Measurements from ENCODE around the gene CHDH.

CHDH gene

GRCh38 chr3:53846851-53847155 lies 584 bp upstream of the CHDH start:
- no peak for DNase-seq

- no peak for DNase-seq
These were observed 412 bp downstream of the CHDH start for GRCh38 chr3:53845881-53846133.

DNA sequence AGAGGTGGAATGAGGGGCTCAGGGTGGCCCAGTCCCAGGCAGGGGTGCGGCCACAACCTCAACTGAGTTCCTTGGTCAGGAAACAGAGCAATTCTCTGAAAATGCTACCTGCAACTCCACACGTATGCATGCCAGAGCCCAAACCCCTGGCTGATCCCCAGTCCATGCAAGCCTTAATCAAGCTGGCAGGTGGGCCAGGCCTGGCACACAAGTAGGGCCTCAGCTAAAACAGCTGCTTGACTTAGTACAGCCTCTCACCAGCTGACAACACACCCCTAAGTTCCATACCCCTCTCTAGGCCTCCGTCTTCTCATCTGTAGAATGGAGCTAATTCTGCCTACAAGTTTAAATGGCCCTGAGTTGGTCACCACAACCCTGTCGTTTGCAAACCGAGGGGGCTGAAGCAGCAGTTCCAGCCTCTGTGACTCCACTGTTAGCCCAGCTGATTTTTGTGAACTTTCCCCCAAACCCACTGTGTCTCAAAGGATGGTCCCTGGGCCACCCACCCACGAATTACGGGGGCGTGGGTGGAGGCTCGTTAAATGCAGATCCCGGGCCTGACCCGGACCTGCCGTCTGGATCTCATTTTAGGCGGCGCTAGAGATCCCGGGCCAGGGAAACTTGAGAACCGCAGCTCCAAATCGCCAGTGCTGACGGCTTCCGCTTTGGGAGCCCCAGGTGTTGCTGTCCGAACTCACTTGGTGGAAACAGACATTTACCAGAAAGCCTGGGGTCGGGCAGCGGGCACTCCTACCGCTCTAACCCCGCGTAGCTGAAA lies 927 bp downstream of the CHDH start:
- DNase-seq = no peak

DNA sequence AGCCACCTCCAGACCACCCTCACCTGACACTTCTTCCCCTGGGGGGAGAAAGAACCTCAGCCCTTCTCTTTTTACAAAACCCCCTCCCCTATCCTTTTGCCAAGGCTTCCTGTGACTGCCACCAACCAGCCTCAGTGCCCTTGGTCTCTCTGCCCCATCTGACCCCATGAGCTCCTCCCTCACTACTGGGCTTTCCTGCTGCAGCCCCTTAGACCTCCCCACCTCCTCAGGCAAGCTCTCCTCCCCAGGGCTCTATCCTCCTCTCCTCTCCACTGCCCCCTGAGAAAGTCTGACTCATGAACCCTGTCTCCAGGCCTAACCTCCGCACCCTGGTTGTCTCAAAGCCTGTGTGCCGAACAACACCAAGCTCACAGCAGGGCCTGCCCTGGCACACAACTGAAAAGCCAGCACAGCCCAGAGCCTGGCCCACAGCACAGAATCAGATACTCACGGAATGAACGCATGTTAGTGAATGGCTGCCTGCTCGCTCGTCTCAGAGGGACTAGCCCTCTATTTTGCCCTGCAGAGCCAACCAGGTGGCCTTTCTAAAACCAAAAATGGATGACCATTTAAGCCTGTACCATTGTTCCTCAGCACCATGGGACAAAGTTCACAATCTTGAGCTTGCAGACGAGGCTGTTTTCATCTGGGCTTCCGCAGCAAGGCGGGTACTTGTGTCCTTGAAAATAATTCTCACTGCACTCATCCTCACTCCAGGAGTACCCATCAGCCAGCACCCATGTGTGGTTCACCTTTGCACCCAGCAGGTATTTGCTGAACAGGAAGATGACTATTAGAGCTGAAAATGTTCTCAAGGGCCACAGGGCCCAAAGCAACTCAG lies 1.7 kb downstream of the CHDH start:
- no peak for DNase-seq

DNA sequence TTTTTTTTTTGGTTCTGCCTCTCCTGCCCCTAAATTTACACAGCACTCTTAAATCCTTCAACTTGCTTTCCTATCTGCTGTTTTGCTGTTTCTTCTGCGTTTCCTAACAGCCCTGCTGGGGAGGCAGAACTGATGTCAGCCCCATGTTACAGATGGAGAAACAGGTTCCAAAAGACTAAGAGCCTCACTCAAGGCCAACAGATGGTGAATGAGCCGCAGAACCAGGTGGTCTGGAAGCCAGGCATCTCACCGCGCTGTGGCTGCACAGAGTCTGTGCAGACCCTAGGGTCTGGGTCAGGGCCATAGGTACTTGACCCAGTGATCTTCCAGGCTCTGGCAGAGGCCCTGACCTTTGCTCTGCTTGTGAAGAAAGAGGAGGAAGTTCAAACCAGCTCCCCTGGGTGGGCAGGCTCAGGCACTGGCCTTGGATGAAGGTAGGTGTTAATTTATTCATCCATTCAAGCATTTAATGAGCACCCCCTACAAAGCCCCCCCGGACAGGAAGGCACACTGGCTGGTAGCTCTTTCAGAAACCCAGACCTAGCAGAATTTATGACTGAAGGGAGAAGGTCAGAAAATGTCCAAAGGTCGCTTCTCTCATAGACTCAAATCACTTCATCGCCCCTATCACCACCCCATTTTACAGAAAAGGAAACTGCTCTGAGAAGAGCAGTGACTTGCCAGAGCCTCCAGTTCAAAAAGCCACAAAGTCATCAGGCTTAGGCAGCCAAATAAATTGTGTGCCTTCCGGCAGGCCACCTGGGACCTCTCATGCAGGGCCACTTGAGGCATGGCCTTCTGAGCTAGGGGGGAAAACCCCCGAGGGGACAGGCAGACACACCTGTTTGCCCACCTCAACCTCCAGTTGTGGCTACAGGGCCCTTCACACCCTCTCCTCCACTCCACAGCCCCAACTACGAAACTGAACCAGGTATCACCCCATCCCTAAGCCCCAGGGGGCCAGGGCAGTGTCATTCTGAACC lies 2.7 kb downstream of the CHDH start:
- no peak for DNase-seq

GRCh38 chr3:53842436-53843194 lies 3.6 kb downstream of the CHDH start:
- DNase-seq = no peak

GRCh38 chr3:53841296-53841695 lies 4.9 kb downstream of the CHDH start:
- DNase-seq = no peak

- DNase-seq = no peak
These were observed 8.9 kb downstream of the CHDH start for GRCh38 chr3:53837331-53837730.

DNA sequence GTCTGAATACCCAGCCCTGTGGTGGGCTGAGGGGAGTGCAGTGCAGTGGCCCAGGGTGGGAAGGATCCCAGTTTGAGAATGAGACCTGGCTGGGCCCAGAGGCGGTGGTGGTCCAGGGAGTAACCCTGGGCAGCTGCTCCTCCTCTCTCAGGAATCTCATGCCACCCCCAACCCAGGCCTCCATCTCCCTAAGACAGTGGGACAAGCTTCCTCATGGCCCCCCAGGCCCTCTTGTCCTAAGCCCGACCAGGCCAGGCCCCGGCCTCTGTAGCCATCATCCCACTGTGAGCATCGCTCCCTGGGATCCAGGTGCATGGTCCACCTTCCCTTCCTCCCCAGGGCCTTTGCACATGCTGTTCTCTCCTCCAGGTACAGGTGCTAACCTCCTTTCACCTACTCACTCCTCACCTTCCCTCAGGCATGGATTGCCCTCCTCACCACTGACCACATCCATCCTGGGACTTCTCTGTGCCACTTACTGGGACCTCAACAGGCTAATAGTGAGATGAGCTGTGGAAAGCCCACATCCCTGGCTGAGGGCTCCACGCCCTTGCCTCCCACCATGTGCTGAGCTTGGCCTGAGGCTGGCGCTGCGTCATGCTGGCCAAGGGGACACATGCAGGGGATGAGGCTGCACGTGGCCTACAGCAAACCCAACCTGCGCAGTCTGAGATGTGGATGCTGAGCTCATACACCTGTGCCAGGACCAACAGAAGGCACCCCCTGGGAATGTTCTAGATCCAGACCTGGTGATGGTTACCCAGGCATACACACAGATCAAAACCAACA lies 9.9 kb downstream of the CHDH start:
- DNase-seq = no peak

GRCh38 chr3:53835257-53835656 lies 11.0 kb downstream of the CHDH start:
- DNase-seq = no peak

GRCh38 chr3:53834429-53835095 lies 11.7 kb downstream of the CHDH start:
- no peak for DNase-seq

GRCh38 chr3:53833700-53834099 lies 12.5 kb downstream of the CHDH start:
- no peak for DNase-seq

- DNase-seq = no peak
These were observed 13.1 kb downstream of the CHDH start for GRCh38 chr3:53833053-53833645.

GRCh38 chr3:53830944-53831343 lies 15.3 kb downstream of the CHDH start:
- DNase-seq = no peak

DNA sequence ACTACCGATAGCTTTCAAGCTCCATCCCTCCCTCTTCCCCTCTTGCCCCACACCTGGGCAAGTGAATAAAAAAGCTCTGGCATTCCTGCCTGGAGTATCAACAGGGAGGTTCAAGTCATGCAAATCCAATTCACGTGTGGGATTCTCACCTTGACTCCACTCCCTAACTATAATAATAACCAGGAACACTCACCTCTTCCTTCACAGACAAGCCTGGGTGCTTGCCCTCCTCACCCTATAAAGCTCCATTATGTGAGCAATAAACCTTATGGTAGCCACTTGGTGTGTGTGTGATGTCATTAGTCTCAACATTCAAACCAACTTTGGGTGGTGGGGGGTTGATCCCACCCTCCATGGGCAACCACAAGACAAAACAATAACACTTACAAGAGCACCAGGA lies 16.6 kb downstream of the CHDH start:
- DNase-seq = no peak

DNA sequence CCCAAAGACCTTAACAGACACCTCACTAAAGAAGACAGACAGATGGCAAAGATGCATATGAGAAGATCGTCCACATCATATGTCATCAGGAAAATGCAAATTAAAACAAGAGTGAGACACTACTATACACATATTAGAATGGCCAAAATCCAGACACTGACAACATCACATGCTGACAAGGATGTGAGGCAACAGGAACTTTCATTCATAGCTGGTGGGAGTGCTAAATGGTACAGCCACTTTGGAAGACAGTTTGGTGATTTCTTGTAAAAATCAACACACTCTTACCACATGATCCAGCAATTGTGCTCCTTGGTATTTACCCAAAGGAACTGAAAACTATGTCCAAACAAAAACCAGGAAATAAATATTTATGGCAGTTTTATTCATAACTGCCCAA lies 17.6 kb downstream of the CHDH start:
- DNase-seq = no peak

- no peak for DNase-seq
These were observed 20.2 kb downstream of the CHDH start for GRCh38 chr3:53826048-53826447.

DNA sequence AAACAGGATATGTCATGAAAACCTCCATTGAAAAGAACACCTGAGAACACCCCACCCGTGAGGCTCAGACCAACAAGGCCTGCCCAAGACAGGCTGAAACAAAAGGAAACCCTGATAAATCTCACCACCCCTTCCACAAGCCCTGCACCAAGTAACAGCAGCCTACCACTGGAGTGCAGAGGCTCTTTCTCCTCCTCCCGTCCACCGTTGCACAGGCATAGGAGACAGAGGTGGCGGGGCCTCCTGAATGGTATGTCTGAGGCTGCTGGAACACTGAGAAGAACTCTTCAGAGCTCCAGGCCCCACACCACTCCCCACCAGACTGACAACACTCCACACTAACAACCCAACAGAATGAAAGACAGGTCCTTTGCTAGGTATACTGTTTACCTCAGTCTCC lies 21.4 kb downstream of the CHDH start:
- DNase-seq = no peak

GRCh38 chr3:53823956-53824657 lies 22.1 kb downstream of the CHDH start:
- DNase-seq = no peak

All from CD4-positive, alpha-beta T cell treated with Interleukin-15 for 1 hour (primary cell).